GM12891 (cell line): ENCODE measurements around the gene ATP5PO.

Experiments used
- POLR2A ChIP-seq: IDR thresholded peaks from 2 replicates; pipeline ENCODE4 v1.6.1; 2011; ENCODE audit warnings: low read depth, low read length, control low read depth
- POLR2AphosphoS5 ChIP-seq: IDR thresholded peaks from 2 replicates; pipeline ENCODE4 v1.6.1; 2011; ENCODE audit warnings: low read depth, low read length, control low read depth
- POU2F2 ChIP-seq: IDR thresholded peaks from 2 replicates; pipeline ENCODE4 v1.6.1; 2011; ENCODE audit warnings: low read depth, mild to moderate bottlenecking, control low read depth, low read length, moderate library complexity
- SPI1 ChIP-seq: IDR thresholded peaks from 2 replicates; pipeline ENCODE4 v1.6.1; 2011; ENCODE audit warnings: low read depth, low read length, control low read depth

DNA sequence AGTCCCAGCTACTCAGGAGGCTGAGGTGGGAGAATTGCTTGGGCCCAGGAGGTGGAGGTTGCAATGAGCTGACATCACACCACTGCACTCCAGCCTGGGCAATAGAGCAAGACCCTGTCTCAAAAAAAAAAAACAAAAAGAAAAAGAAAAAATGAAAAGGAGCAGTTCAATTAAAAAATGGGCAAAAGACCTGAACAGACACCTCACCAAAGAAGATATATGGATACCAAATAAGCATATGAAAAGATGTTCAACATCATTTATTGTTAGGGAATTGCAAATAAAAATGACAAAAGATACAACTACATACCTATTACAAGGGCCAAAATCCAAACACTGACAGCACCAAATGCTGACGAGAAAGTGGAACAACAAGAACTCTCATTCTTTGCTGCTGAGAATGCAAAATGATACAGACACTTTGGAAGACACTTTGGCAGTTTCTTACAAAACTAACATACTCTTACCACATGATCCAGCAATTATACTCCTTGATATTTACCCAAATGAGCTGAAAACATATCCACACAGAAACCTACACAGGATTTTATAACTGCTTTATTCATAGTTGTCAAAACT lies 28.7 kb upstream of the ATP5PO start:
- TF ChIP-seq POLR2A (no peak), SPI1 (no peak), POLR2AphosphoS5 (no peak), POU2F2 (no peak)
